ENCODE measurements around the gene ZCCHC14.

The ZCCHC14 gene

DNA sequence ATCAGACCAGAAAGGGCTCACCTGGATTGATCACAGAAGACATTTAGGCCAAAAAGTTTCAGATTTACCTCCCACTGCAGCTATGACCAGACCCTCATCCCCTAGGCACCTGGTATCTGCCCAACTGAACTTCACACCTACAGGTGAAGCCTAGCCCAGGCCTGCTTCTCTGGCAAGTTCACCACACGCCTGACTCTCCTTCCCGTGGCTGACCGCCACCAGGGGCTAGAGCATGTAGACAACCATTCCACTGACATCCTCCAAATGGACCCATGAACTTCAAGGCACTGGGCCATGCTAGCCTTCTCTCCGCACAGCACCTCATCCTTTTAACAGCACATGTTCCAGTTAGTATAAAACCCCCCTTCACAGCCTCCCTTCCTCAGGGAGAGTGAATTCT is 18.8 kb downstream of the ZCCHC14 start:
- DNase-seq, result no peak

DNA sequence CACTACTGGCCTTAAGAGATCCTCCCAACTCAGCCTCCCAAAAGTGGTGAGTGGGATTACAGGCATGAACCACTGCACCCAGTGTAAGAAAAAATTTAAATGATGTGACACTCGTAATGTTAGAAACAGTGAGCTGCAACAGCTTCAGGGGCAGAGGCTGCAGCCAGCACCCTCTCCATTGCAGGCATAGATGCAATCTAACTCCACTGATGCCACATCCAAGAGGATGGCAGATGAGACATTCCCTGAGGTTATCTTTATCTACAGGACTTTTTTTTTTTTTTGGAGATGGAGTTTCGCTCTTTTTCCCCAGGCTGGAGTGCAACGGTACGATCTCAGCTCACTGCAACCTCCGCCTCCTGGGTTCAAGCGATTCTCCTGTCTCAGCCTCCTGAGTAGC is 19.9 kb downstream of the ZCCHC14 start:
- no peak for DNase-seq

- DNase-seq, result no peak
Observed at GRCh38 chr16:87472142-87472778, 20.6 kb downstream of the ZCCHC14 start.

DNA sequence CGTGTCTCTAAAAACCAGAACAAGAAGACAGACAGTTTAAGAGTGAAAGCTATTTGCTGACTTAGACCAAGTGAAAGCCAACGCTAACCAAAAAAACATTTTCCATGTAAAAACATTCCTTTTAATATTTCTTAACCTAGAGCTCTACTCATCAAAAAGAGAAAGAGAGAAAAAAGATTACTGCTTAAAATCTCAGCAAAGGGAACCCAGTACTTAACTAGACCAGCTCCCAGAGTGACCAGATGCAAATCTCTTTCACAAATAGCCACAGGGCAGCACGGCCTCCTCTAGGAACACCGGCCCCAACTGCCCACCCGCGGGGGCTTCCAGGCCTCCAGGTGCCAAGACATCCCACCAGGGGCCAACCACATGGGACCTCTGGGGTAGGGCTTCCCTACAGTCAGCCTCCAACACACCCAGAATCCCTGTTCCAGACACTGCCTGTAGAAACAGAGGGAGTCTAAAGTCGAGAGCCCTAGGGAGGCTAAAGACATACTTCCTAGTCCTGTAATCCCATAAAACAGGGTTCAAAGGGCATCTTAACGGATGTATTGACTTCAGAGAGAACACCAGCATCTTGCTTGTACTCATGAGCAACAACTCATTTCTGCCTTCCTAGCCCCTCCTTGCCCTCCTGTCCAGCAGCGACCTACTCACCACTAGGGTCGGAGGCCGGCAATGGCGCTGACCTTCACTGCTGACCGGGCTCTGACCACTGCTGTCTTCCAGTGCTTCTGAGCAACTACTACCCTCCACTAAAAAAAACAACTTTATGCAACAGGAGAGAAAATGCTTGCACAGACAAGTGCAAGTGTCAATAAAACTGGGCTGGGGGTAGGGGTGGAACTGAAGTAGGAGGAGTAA is 21.3 kb downstream of the ZCCHC14 start:
- DNase-seq, result no peak

- DNase-seq, result no peak
Observed at GRCh38 chr16:87470332-87470731, 22.5 kb downstream of the ZCCHC14 start.

DNA sequence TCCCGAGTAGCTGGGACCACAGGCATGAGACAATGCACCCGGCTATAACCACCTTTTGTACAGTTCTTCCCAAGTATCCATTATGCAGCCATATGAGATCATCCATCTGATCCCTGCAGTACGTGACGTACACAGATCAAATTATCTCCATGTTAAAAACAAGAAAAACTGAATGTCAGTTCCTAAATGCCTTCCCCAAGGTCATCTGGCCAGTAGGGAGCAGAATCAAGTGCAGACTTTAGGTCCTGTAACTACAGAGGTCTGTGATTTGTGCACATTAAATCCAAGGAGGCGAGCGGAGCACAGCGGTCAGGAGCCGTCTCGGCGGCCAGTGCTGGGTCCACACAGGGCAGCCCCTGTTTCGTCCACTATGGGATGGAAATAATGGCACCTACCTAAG is 23.7 kb downstream of the ZCCHC14 start:
- DNase-seq, result no peak

GRCh38 chr16:87468550-87468949 is 24.3 kb downstream of the ZCCHC14 start:
- no peak for DNase-seq

DNA sequence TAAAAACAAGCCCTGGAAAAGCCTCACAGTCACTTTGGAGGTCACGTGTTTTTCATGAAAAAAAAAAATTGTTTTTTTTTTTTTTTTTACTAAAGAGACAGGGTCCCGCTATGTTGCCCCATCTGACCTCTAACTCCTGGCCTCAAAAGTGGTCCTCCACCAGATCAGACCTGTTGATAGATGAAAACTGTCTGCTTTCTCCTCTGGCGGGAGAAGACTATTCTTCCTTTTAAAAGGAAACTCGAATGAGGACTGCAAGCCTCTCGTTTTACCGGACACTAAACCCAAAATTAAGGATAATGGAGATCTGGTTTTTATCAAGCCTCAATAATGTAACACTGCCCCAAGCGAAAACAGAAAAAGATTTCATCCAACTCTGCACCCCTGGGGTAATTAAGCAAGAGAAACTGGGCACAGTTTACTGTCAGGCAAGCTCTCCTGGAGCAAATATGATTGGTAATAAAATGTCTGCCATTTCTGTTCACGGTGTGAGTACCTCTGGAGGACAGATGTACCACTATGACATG is 25.8 kb downstream of the ZCCHC14 start:
- DNase-seq, result no peak

- no peak for DNase-seq
Observed at GRCh38 chr16:87465879-87466278, 26.9 kb downstream of the ZCCHC14 start.

DNA sequence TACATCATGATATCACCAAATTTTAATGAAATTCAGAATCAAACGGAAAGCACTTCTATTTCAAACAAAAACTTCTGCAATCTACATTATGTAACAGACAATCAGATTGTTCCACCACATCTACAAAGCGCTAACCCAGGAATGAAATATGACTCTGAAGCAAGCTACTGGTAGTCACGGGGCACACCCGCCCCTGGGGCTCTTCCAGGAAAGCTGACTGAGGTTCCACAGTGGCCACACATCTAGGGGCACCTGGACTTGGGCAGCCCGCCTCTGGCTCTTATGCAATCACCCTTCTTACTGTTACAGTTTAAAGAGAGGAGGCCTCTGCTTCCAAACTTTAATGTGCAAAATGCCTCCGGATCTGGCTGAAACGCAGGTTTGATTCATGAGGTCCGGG is 27.5 kb downstream of the ZCCHC14 start:
- DNase-seq, result no peak

GRCh38 chr16:87464691-87465300 is 28.0 kb downstream of the ZCCHC14 start:
- peak in 1 of 6 experiments; percentile 8 for DNase-seq

GRCh38 chr16:87463722-87464690 is 28.8 kb downstream of the ZCCHC14 start:
- peak in 1 of 6 experiments; percentile 8 for DNase-seq

DNA sequence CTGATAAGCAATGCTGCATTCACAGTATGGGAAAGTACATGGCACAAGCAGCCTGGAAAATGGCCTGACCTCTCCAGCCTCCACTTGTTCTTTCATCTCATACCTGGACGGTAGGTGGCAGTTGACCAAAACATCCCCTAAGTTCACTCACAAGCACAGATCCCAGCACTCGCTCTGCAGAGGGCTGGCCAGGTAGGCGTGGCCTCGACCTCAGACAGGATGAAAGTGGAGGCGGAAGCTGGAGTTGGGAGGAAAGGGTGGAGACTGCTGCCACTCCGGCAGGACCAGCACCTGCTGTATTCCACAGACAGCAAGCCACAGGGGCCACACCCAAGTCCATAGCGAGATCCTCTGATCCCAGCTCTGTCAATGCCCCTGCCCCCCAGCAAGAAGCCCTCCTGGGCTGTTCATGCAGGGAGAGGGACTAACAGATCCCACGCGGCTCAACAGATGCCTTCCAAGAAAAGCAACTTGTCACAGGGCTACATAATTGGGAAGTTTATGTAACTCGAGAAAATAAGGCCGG is 31.3 kb downstream of the ZCCHC14 start:
- peak in 1 of 6 experiments; percentile 3 for DNase-seq

DNA sequence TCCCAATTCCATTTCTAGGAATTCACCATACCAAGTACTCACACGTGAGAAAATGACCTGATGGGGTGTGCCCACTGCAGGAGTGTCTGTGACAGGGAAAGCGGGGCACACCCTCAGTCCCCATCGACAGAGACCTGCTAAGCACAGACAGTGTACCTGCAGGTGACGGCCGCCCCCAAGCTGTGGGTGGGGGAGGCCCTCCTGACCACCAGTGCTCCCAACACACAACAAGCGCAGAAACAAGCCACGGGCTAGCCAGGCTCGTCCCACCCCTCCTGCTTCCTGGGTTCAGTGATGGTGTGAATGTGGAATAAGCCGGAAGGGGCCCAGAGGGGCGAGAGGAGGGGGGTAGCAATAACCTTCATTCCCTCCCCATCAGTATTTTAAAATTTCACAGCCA is 31.9 kb downstream of the ZCCHC14 start:
- no peak for DNase-seq

GRCh38 chr16:87459833-87460232 is 33.0 kb downstream of the ZCCHC14 start:
- DNase-seq, result no peak

DNA sequence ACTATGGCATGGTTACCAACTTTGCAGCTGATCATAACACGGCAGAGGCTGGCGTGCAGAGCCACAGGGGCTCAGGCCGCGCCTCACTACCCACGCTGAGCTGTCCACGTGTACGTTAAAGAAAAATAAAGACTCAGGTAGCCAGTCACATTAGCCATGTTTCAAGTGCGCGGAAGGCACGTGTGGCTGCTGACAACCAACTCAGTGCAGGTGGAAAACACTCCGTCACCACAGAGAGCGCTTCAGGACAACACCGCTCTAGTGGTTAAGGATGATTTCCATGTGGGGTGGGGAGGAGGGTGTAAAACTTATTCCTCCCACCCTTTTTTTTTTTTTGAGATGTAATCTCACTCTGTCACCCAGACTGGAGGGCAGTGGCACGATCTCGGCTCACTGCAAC is 33.8 kb downstream of the ZCCHC14 start:
- DNase-seq, result no peak

- DNase-seq, result no peak
Observed at GRCh38 chr16:87458424-87458915, 34.4 kb downstream of the ZCCHC14 start.

DNA sequence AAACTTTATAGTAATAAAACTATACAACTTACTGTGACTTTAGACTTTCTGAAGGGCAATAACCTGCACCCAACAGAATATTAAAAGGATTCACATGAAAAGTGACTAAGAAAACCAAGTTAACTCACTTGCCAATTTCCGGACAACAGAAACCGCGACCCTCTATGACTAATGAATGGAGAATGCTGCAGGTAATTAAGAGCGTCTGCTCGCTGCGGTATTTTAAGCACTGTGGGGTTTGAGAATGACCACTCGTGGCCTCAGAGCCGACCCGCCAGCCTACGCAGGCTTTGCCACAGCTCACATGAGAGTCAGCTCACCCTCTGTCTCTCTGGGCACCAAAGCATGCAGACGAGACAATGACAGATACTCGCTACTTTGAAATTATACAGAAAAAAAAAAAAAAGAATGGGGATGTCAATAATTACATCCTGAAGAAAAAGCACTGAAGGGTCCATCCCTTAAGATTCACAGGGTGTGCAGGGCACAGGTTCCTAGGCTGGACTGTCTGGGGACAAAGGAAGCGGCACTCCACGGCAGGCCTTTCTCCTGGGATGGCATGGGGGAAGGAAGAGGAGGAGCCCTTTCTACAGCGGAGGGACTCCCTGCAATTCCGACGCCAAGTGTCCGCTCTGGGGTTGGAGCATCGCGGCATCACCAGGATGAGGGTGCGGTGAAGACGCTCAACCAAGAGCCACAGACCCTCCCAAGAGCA is 35.0 kb downstream of the ZCCHC14 start:
- no peak for DNase-seq

DNA sequence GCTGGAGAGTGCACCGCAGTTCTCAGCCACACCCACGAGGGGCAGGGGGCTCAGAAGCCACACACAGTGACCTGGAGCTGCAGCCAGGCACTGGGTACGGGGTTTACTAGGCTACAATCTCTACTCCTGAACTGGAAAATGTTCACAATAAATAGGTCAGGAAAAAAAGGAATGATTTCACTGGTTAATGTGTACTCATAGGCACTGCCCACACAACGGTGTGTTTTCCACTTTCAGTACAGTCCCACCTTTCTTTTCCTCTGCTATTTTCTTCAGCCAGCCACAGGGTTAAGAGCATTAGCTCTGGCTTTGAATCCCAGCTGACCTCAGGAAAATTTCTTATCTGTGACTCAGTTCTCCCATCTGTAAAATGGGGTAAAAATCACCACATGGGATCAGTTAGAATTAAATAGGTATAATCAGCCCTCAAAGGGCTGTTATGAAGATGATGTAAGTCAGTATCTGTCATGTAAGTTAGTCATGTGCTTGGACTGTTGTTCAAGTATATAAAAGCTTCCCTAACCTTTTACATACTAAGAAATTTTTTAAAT is 35.7 kb downstream of the ZCCHC14 start:
- no peak for DNase-seq

GRCh38 chr16:87454391-87454790 is 38.4 kb downstream of the ZCCHC14 start:
- DNase-seq, result no peak

DNA sequence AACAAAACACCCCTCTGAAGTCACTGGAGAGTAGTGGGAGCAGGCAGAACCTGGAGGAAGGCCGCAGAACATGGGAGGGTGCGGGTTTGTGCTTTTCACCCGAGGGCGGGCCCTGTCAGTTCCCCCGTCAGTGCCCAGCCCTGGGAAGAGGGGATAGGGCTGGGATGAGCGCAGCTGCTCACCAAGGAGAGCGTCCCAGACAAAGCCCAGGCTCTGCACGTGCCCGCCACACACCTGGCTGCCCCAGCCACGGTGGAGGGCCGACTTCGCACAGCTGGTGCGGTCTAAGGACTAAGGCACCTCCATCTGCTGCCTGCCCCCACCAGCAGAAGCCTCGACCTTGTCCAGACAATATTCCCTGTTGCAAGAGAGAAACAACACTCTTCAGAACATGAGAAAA is 39.5 kb downstream of the ZCCHC14 start:
- no peak for DNase-seq

Data from stimulated activated naive CD4-positive, alpha-beta T cell (primary cell).